B cell (primary cell): Measurements from ENCODE around the gene DOLPP1. TPM values are rescaled to one million over a fixed set of nuclear protein-coding genes. Genes with fewer than 3 reads are reported as not detected.

Experiments
- ATAC-seq: fragments of 200-7000 bp; cut with Tn5 transposase; one replicate; pipeline ENCODE4 v1.10.0; 2021; ENCODE audit warnings: low read depth, mild to moderate bottlenecking, moderate number of reproducible peaks, moderate library complexity
- CTCF ChIA-PET: fragments of 350-600 bp; sonication (Branson Sonifier 250); formaldehyde crosslinking; loops from one replicate; lab custom pipeline; 2021; ENCODE audit warnings: antibody characterized with exemption, inconsistent platforms; lab: Charles Lee
- POLR2A ChIA-PET: fragments of 350-600 bp; sonication (Branson Sonifier 250); formaldehyde crosslinking; loops from one replicate; lab custom pipeline; 2021; ENCODE audit warnings: antibody characterized with exemption; lab: Charles Lee
- DNase-seq: peaks from one replicate; pipeline ENCODE4 v3.0.0; 2013
- H2AFZ ChIP-seq: 2 replicates; pipeline ENCODE4 v1.6.1; 2012; ENCODE audit warnings: mild to moderate bottlenecking, low read depth, low read length; ENCODE audit not compliant: insufficient read depth, poor library complexity, severe bottlenecking
- H3K27ac ChIP-seq, 2 donors: 1 replicate in 1 of 2; 2 replicates in 1 of 2; pipeline ENCODE4 v1.5.1; 2012 to 2013; ENCODE audit warnings: low read length in 2 of 2, mild to moderate bottlenecking in 2 of 2, moderate library complexity in 1 of 2
- H3K27me3 ChIP-seq, 4 experiments: fragments of 200-600 bp in 1 of 4; sonication (generic) in 1 of 4; replicated peaks in 1 of 4; 1 replicate in 2 of 4; 2 replicates in 2 of 4; pipeline versions ENCODE4 v1.6.1 to v1.7.0; 2013 to 2016; ENCODE audit warnings: low read length in 3 of 4, mild to moderate bottlenecking in 2 of 4, mixed read lengths in 1 of 4, moderate library complexity in 1 of 4; ENCODE audit not compliant: insufficient read depth in 4 of 4, control insufficient read depth in 3 of 4; ENCODE audit errors: control extremely low read depth in 1 of 4
- H3K36me3 ChIP-seq, 2 experiments: replicated peaks in 1 of 2; 1 replicate in 1 of 2; 2 replicates in 1 of 2; pipeline versions ENCODE4 v1.6.1 to v1.7.1; 2013; ENCODE audit warnings: low read length in 1 of 2; ENCODE audit not compliant: insufficient read depth in 2 of 2, control insufficient read depth in 1 of 2; ENCODE audit errors: control extremely low read depth in 1 of 2, extremely low read depth in 1 of 2
- H3K4me1 ChIP-seq, 2 donors: fragments of 200-600 bp in 1 of 2; sonication (generic) in 1 of 2; 1 replicate in 1 of 2; 2 replicates in 1 of 2; pipeline versions ENCODE4 v1.5.1 to v1.6.1; 2013 to 2017; ENCODE audit warnings: low read length in 2 of 2; ENCODE audit not compliant: control insufficient read depth in 2 of 2, insufficient read depth in 2 of 2
- H3K4me2 ChIP-seq: replicated peaks from 2 replicates; pipeline ENCODE3; 2012; ENCODE audit warnings: mild to moderate bottlenecking, low read depth, low read length; ENCODE audit not compliant: poor library complexity, severe bottlenecking
- H3K4me3 ChIP-seq, 5 experiments: fragments of 200-600 bp in 1 of 5; sonication (generic) in 1 of 5; 1 replicate in 3 of 5; 2 replicates in 2 of 5; pipeline versions ENCODE4 v1.5.1 to v1.7.0; 2011 to 2016; ENCODE audit warnings: low read length in 4 of 5, mild to moderate bottlenecking in 4 of 5, low read depth in 2 of 5, control low read depth in 1 of 5, moderate library complexity in 1 of 5; ENCODE audit not compliant: insufficient read depth in 1 of 5; ENCODE audit errors: control extremely low read depth in 1 of 5, extremely low read depth in 1 of 5
- H3K79me2 ChIP-seq: fragments of 200-600 bp; sonication (generic); one replicate; pipeline ENCODE4 v1.6.0; 2016; ENCODE audit warnings: low read length; ENCODE audit not compliant: control insufficient read depth, insufficient read depth
- H3K9ac ChIP-seq: fragments of 200-600 bp; sonication (generic); 2 replicates; pipeline ENCODE4 v1.6.1; 2017; ENCODE audit warnings: mild to moderate bottlenecking, low read length, moderate library complexity
- H3K9me3 ChIP-seq, 3 donors: one replicate each; pipeline versions ENCODE4 v1.6.1 to v1.7.1; 2013; ENCODE audit warnings: low read length in 2 of 3; ENCODE audit not compliant: control insufficient read depth in 2 of 3, insufficient read depth in 1 of 3; ENCODE audit errors: control extremely low read depth in 1 of 3
- H4K20me1 ChIP-seq: 2 replicates; pipeline ENCODE4 v1.6.0; 2012; ENCODE audit warnings: mild to moderate bottlenecking, low read length; ENCODE audit not compliant: insufficient read depth, control insufficient read depth, poor library complexity, severe bottlenecking
- H3K27ac Mint-ChIP-seq: one replicate; pipeline ENCODE4 v1.8.0; 2021; ENCODE audit warnings: mixed read lengths
- H3K27me3 Mint-ChIP-seq: one replicate; pipeline ENCODE4 v1.8.0; 2021; ENCODE audit warnings: mixed read lengths
- H3K4me1 Mint-ChIP-seq: one replicate; pipeline ENCODE4 v1.8.0; 2021; ENCODE audit warnings: mixed read lengths
- H3K4me3 Mint-ChIP-seq: one replicate; pipeline ENCODE4 v1.8.0; 2021; ENCODE audit warnings: mixed read lengths
- H3K9me3 Mint-ChIP-seq: one replicate; pipeline ENCODE4 v1.8.0; 2022; ENCODE audit warnings: mixed read lengths; ENCODE audit not compliant: insufficient read depth
- CTCF ChIP-seq: fragments of 200-600 bp; IDR thresholded peaks from one replicate; pipeline ENCODE4 v1.8.0; 2022; ENCODE audit warnings: antibody characterized with exemption, mild to moderate bottlenecking
- EZH2 ChIP-seq: IDR thresholded peaks from 2 replicates; pipeline ENCODE4 v1.6.1; 2012; ENCODE audit warnings: borderline replicate concordance, low read depth, mild to moderate bottlenecking, moderate library complexity, low read length; ENCODE audit not compliant: insufficient read depth, poor library complexity, severe bottlenecking
- WGBS: methylation state at CpG from one replicate; pipeline ENCODE4 v1.1.5; 2013; ENCODE audit warnings: missing lambda C conversion rate; ENCODE audit not compliant: insufficient coverage; 5-methylcytosine and 5-hydroxymethylcytosine counted together
- intact Hi-C: fragments of 100-400 bp; cut with micrococcal nuclease; formaldehyde crosslinking; loops from one replicate; pipeline ENCODE4 v1.10.0; 2022
- polyA plus RNA-seq: library from polyadenylated mRNA; depleted of rRNA; stranded (reverse); fragments of >200 nt; gene quantifications from 2 replicates; pipeline ENCODE4 v1.2.3, GENCODE V29; 2012
- total RNA-seq, 2 donors: library from RNA; stranded (reverse); fragments of 120-200 nt in 1 of 2; gene quantifications; 1 replicate in 1 of 2; 2 replicates in 1 of 2; pipeline versions ENCODE4 v1.2.3 to v1.2.4, GENCODE V29; 2013 to 2022

DOLPP1 gene
- total and polyA plus RNA-seq, 2 donors (not counting 1 experiment from before 2014, with no cell fraction given): 4.7 to 8.6 TPM

DNA sequence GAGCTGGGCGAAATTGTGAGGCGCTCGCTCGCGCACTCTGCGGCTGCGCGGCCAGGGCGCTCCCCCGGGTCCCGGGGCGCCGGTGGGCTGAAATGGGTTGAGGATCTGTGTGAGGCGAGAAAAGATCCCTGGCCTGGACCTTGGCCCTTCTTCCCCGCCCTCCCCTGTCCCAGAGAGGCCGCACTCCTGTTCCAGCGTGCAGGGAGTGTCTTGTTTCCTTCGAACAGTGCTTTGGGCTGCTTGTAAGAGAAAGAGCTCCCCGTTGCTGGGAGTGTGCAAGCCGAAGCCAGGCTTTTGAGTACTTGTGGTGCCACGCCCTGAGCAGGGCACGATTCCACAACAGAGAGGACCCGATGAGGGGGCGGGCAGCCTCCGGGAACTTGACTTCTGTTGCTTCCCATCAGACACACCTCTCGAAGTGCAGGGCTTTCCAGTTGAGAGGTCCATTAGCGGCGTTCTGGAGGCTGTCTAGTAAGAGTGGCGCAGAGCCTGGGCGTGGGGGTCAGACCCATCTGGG lies 535 bp downstream of the DOLPP1 start:
- ChIA-PET POLR2A (interaction anchor here (0.8 to 1.9 kb wide), 6 partner anchors 12 to 721 kb away, joined by 3 to 15 read pairs (median 4); partner anchors contain the start of genes MIGA2, PTPA, SH3GLB2 and TOR1B), CTCF (interaction anchor here (1.3 to 1.8 kb wide), 3 partner anchors 12 to 53 kb away, joined by 3 to 7 read pairs (median 6); partner anchors contain the start of gene SH3GLB2)
- TF ChIP-seq EZH2: no peak
- TF ChIP-seq CTCF: no peak
- H3K4me1 ChIP-seq: peaks cover 16 to 20% of the 10 kb centered on the region in 2 donors
- peak overlapping the region; percentile 19 to 79 for H3K27ac ChIP-seq
- H3K4me3 Mint-ChIP-seq: peak overlapping the region; percentile 91
- H3K9me3 Mint-ChIP-seq: no peaks in the 10 kb centered on the region
- peak overlapping the region; percentile 99 for H3K4me2 ChIP-seq
- H3K9ac ChIP-seq: peak overlapping the region; percentile 79
- peak overlapping the region; percentile 67 to 82 (median 75) for H3K4me3 ChIP-seq
- intact Hi-C loops: loop anchor here (1.0 to 10.0 kb wide), 7 partner anchors 12 to 1017 kb away; partner anchors contain the start of genes CRAT, GLE1, LRRC8A and NAIF1
- peaks cover 23% of the 10 kb centered on the region for H3K4me1 Mint-ChIP-seq
- H3K27me3 Mint-ChIP-seq: no peaks in the 10 kb centered on the region
- no peaks in the 10 kb centered on the region for H3K27me3 ChIP-seq
- H4K20me1 ChIP-seq: peaks cover 12% of the 10 kb centered on the region
- peaks cover 52% of the 10 kb centered on the region for H3K79me2 ChIP-seq
- no peaks in the 10 kb centered on the region for H3K9me3 ChIP-seq
- ATAC-seq (no peak), DNase-seq (no peak)
- peak overlapping the region; percentile 96 for H2AFZ ChIP-seq
- WGBS: 2% methylated on average over 26 of the region's 30 CpGs
- H3K27ac Mint-ChIP-seq: peak overlapping the region; percentile 88
- H3K36me3 ChIP-seq: peaks cover 0 to 19% of the 10 kb centered on the region in 2 experiments

- TF ChIP-seq CTCF (no peak), EZH2 (no peak)
- H3K27ac Mint-ChIP-seq: no peak overlapping the region
- H3K27ac ChIP-seq: no peak overlapping the region
- H3K9me3 Mint-ChIP-seq: no peaks in the 10 kb centered on the region
- no peaks in the 10 kb centered on the region for H3K27me3 Mint-ChIP-seq
- no peak overlapping the region for H3K4me3 ChIP-seq
- peaks cover 53% of the 10 kb centered on the region for H3K79me2 ChIP-seq
- H2AFZ ChIP-seq: no peak overlapping the region
- ATAC-seq: no peak
- H3K4me3 Mint-ChIP-seq: no peak overlapping the region
- peaks cover 23% of the 10 kb centered on the region for H3K4me1 Mint-ChIP-seq
- H3K9me3 ChIP-seq: no peaks in the 10 kb centered on the region
- no peak overlapping the region for H3K9ac ChIP-seq
- no peak for DNase-seq
- H3K4me1 ChIP-seq: peaks cover 16 to 20% of the 10 kb centered on the region in 2 donors
- peaks cover 12% of the 10 kb centered on the region for H4K20me1 ChIP-seq
- no peak overlapping the region for H3K4me2 ChIP-seq
- peaks cover 0 to 28% of the 10 kb centered on the region in 2 experiments for H3K36me3 ChIP-seq
- ChIA-PET POLR2A (interaction anchor here (0.5 kb wide), 1 partner anchor 19 kb away, joined by 4 read pairs; no protein-coding TSS in a partner anchor), CTCF (no interaction called here)
- WGBS: 95% methylated on average over 6 of the region's 7 CpGs
- H3K27me3 ChIP-seq: no peaks in the 10 kb centered on the region
- intact Hi-C loops: loop anchor here (10.0 kb wide), 1 partner anchor 1019 kb away; the partner anchor contains the start of genes NAIF1 and SLC25A25
These were observed 3.2 kb downstream of the DOLPP1 start for GRCh38 chr9:129084087-129084486.
